GM19397 (cell line): ENCODE measurements around the gene S100A12.

Experiments
- ATAC-seq: cut with Tn5 transposase; IDR thresholded peaks from one replicate; pipeline ENCODE4 v1.9.1; 2021; ENCODE audit warnings: mild to moderate bottlenecking, moderate library complexity; ENCODE audit not compliant: unreplicated experiment

S100A12 gene

GRCh38 chr1:153337980-153338853 lies 37.2 kb downstream of the S100A12 start:
- ATAC-seq, result no peak

- ATAC-seq, result no peak
Observed at GRCh38 chr1:153336650-153337049, 38.8 kb downstream of the S100A12 start.

- ATAC-seq, result no peak
Observed at GRCh38 chr1:153333902-153334301, 41.5 kb downstream of the S100A12 start.

- no peak for ATAC-seq
Observed at GRCh38 chr1:153324912-153325311, 50.5 kb downstream of the S100A12 start.
